Cardiac septum (tissue), 1 donor: ENCODE measurements around the gene RAB11B. TPM values are rescaled to one million over a fixed set of nuclear protein-coding genes. Genes with fewer than 3 reads are reported as not detected.

Source experiments
- DNase-seq: peaks from one replicate; pipeline ENCODE4 v3.0.0-alpha.2; 2020; ENCODE audit warnings: low spot score
- intact Hi-C: fragments of 100-400 bp; cut with DNase I; formaldehyde crosslinking; loops from one replicate; pipeline ENCODE4 v1.14.0; 2022
- microRNA-seq: library from miRNA; unstranded; fragments of <30 nt; microRNA quantifications from one replicate; pipeline ENCODE4 v1.2.0, GENCODE V29; 2020
- total RNA-seq: library from RNA; stranded (reverse); fragmentation: NEBNext Ultra II Directional; extraction: Animal tissue kit (Norgen Biotek cat#: 25700); gene quantifications from one replicate; pipeline ENCODE4 v1.2.1, GENCODE V29; 2021
- donor health status: DM: no; HTN: no; CAD: no.

RAB11B gene
- total RNA-seq, 1 donor from 2014 or later: 132 TPM

DNA sequence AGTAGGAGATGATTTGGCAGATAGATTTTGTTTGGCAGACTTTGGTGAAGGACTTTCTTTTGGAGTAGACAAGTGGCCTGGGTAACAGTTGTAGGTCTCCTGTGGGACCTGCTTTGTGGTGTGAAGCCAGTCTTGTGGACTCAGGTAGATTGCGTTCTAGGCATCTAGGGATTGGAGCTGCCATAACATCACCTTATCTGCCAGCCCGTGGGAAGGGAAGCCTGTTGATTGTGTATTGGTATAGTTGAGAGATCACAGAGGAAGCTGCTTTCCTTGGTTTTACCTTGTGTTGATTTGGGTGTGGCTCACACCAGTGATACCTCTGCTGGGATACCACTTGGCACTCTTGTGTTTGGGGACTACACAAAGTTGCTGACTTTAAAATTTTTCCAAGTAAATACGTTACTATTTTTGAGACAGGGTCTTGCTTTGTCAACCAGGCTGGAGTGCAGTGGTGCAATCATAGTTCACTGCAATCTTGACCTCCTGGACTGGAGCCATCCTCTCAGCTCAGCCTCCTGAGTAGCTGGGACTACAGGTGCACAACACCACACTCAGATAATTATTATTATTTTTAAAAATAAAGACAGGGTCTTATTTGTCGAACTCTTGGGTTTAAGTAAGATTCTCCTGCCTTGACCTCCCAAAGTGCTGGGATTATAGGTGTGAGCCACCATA lies 62.4 kb downstream of the RAB11B start:
- intact Hi-C loops: no loop called here
- no peak for DNase-seq

DNA sequence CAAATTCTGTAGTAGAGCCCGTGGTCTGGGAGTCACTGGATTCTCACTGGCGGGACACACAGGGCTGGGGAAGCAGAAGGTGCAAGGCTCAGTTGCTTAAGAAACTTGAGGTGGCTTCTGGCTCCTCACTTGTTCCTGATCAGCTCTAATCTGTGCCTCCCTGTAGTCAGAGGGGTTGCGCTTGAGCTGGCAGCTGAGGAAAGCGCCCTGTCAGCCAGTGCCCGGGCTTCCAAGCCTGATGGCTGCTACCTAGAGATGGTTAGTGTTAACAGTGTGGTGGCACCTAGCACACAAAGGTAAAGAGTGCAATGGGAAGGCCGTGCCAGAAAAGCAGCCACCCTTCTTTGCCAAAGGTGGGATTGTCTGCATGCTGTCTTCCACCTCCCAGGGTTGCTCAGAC lies 63.5 kb downstream of the RAB11B start:
- intact Hi-C loops: no loop called here
- no peak for DNase-seq

Small RNA genes lying within 50 kb of the gene (microRNA-seq; reads per million reads assigned to microRNA genes)
- gene MIR4999: 6.2 reads per million, percentile 13 among the genes with 10 or more reads in this experiment

Other genes starting within 250 kb of the RAB11B start
- not detected for gene FBN3, start 240.8 kb upstream of the RAB11B start, total RNA-seq
- 24.1 TPM for gene CERS4, start 181.0 kb upstream of the RAB11B start, total RNA-seq
- 15.8 TPM for gene CD320, start 82.0 kb upstream of the RAB11B start, total RNA-seq
- gene NDUFA7, start 69.0 kb upstream of the RAB11B start, total RNA-seq: 94.0 TPM
- gene RPS28, start 68.9 kb upstream of the RAB11B start, total RNA-seq: 669 TPM
- gene KANK3, start 47.1 kb upstream of the RAB11B start, total RNA-seq: 13.1 TPM
- gene ANGPTL4, start 26.2 kb upstream of the RAB11B start, total RNA-seq: 4.1 TPM
- gene MARCHF2, start 22.9 kb downstream of the RAB11B start, total RNA-seq: 84.3 TPM
- gene HNRNPM, start 54.6 kb downstream of the RAB11B start, total RNA-seq: 102 TPM
- 0.62 TPM for gene PRAM1, start 112.3 kb downstream of the RAB11B start, total RNA-seq
- gene ZNF414, start 123.8 kb downstream of the RAB11B start, total RNA-seq: 20.2 TPM
- 9.0 TPM for gene MYO1F, start 187.1 kb downstream of the RAB11B start, total RNA-seq
- 15.0 TPM for gene ADAMTS10, start 220.4 kb downstream of the RAB11B start, total RNA-seq
- gene NFILZ, start 240.3 kb downstream of the RAB11B start, total RNA-seq: not detected